ENCODE results near the gene PPM1L.

GRCh38 chr3:160748231-160748630, 7.8 kb upstream of the PPM1L start:
- TF ChIP-seq, protein P1, sequence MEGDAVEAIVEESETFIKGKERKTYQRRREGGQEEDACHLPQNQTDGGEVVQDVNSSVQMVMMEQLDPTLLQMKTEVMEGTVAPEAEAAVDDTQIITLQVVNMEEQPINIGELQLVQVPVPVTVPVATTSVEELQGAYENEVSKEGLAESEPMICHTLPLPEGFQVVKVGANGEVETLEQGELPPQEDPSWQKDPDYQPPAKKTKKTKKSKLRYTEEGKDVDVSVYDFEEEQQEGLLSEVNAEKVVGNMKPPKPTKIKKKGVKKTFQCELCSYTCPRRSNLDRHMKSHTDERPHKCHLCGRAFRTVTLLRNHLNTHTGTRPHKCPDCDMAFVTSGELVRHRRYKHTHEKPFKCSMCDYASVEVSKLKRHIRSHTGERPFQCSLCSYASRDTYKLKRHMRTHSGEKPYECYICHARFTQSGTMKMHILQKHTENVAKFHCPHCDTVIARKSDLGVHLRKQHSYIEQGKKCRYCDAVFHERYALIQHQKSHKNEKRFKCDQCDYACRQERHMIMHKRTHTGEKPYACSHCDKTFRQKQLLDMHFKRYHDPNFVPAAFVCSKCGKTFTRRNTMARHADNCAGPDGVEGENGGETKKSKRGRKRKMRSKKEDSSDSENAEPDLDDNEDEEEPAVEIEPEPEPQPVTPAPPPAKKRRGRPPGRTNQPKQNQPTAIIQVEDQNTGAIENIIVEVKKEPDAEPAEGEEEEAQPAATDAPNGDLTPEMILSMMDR (conservative IDR thresholded peaks at IDR 0.05 in 1 of 2, IDR thresholded peaks at IDR 0.05 in 1 of 2; ENCODE audit: low read depth in 1 of 2, low read length in 2 of 2): no peak
- TF ChIP-seq EZH2 (IDR thresholded peaks at IDR 0.05; ENCODE audit: low read length, missing control alignments): no peak
